Progenitor cell of endocrine pancreas (in vitro differentiated cells): Measurements from ENCODE around the gene STPG4. TPM values are rescaled to one million over a fixed set of nuclear protein-coding genes. Genes with fewer than 3 reads are reported as not detected.

Source experiments
- DNase-seq: peaks from one replicate; pipeline ENCODE4 v3.0.0; 2021; ENCODE audit warnings: low spot score; ENCODE audit not compliant: unreplicated experiment
- H3K27ac Mint-ChIP-seq: 2 replicates; pipeline ENCODE4 v1.8.0; 2021; ENCODE audit warnings: mild to moderate bottlenecking, moderate library complexity, mixed read lengths
- H3K27me3 Mint-ChIP-seq: 2 replicates; pipeline ENCODE4 v1.8.0; 2021; ENCODE audit warnings: mixed read lengths
- H3K36me3 Mint-ChIP-seq: 2 replicates; pipeline ENCODE4 v1.8.0; 2022; ENCODE audit warnings: mixed read lengths; ENCODE audit not compliant: insufficient read depth
- H3K4me1 Mint-ChIP-seq: 2 replicates; pipeline ENCODE4 v1.8.0; 2021; ENCODE audit warnings: low read depth, mixed read lengths
- H3K4me3 Mint-ChIP-seq: 2 replicates; pipeline ENCODE4 v1.8.0; 2021; ENCODE audit warnings: low read depth, mild to moderate bottlenecking, moderate library complexity, mixed read lengths
- H3K9me3 Mint-ChIP-seq: 2 replicates; pipeline ENCODE4 v1.8.0; 2021; ENCODE audit warnings: low read depth, mixed read lengths
- CTCF ChIP-seq: fragments of 200-600 bp; sonication (generic); IDR thresholded peaks from one replicate; pipeline ENCODE4 v1.5.0; 2021; ENCODE audit warnings: antibody characterized with exemption, mild to moderate bottlenecking; ENCODE audit not compliant: unreplicated experiment
- total RNA-seq: library from RNA; stranded (reverse); gene quantifications from 2 replicates; pipeline ENCODE4 v1.2.1, GENCODE V29; 2021

STPG4 gene
- total RNA-seq, 1 donor from 2014 or later: 0.34 TPM

- H3K27me3 Mint-ChIP-seq: no peaks in the 10 kb centered on the region
- H3K4me1 Mint-ChIP-seq: peaks cover 9% of the 10 kb centered on the region
- peaks cover 47% of the 10 kb centered on the region for H3K36me3 Mint-ChIP-seq
- no peak for TF ChIP-seq CTCF
- no peak for DNase-seq
- H3K27ac Mint-ChIP-seq: no peak overlapping the region
- no peak overlapping the region for H3K4me3 Mint-ChIP-seq
- no peaks in the 10 kb centered on the region for H3K9me3 Mint-ChIP-seq
Observed at GRCh38 chr2:47160211-47160610, 5.1 kb upstream of the STPG4 start.

GRCh38 chr2:47159627-47160026 lies 4.5 kb upstream of the STPG4 start:
- no peaks in the 10 kb centered on the region for H3K9me3 Mint-ChIP-seq
- no peak for TF ChIP-seq CTCF
- H3K36me3 Mint-ChIP-seq: peaks cover 45% of the 10 kb centered on the region
- DNase-seq: no peak
- H3K27ac Mint-ChIP-seq: no peak overlapping the region
- H3K27me3 Mint-ChIP-seq: no peaks in the 10 kb centered on the region
- peaks cover 5% of the 10 kb centered on the region for H3K4me1 Mint-ChIP-seq
- no peak overlapping the region for H3K4me3 Mint-ChIP-seq

- H3K27me3 Mint-ChIP-seq: no peaks in the 10 kb centered on the region
- H3K4me3 Mint-ChIP-seq: no peak overlapping the region
- peaks cover 45% of the 10 kb centered on the region for H3K36me3 Mint-ChIP-seq
- no peak for TF ChIP-seq CTCF
- H3K9me3 Mint-ChIP-seq: no peaks in the 10 kb centered on the region
- no peak for DNase-seq
- H3K27ac Mint-ChIP-seq: no peak overlapping the region
- H3K4me1 Mint-ChIP-seq: peaks cover 5% of the 10 kb centered on the region
Observed at GRCh38 chr2:47158576-47158975, 3.5 kb upstream of the STPG4 start.

GRCh38 chr2:47152803-47153202 lies 2.3 kb downstream of the STPG4 start:
- no peaks in the 10 kb centered on the region for H3K9me3 Mint-ChIP-seq
- H3K4me1 Mint-ChIP-seq: peaks cover 3% of the 10 kb centered on the region
- no peak for DNase-seq
- H3K36me3 Mint-ChIP-seq: peaks cover 29% of the 10 kb centered on the region
- no peaks in the 10 kb centered on the region for H3K27me3 Mint-ChIP-seq
- H3K4me3 Mint-ChIP-seq: no peak overlapping the region
- no peak for TF ChIP-seq CTCF
- H3K27ac Mint-ChIP-seq: no peak overlapping the region

- no peak for DNase-seq
- Mint-ChIP-seq H3K36me3 (peaks cover 17% of the 10 kb centered on the region), H3K4me3 (no peak overlapping the region), H3K9me3 (no peaks in the 10 kb centered on the region), H3K27me3 (no peaks in the 10 kb centered on the region), H3K4me1 (peaks cover 3% of the 10 kb centered on the region), H3K27ac (no peak overlapping the region)
- TF ChIP-seq CTCF: no peak
Observed at GRCh38 chr2:47150175-47150574, 4.9 kb downstream of the STPG4 start.
